ENCODE data around the gene SIX5. TPM values are rescaled to one million over a fixed set of nuclear protein-coding genes. Genes with fewer than 3 reads are reported as not detected.

SIX5 gene
- total and polyA plus RNA-seq, 9 of the 15 experiments (the other 6 are each of a cell fraction or from before 2014, with no cell fraction given) = 1.4 to 17.2 (median 7.4) TPM; not detected in 2

- TF ChIP-seq ZNF778 (CRISPR knock-in tag; IDR thresholded peaks at IDR 0.05) = no peak
These were observed 25.6 kb upstream of the SIX5 start (continued) for GRCh38 chr19:45794627-45795026.

- CTCF ChIA-PET (ENCODE audit: low intra/inter-chr PET ratio) = no interaction called here
These were observed 24.8 kb upstream of the SIX5 start for GRCh38 chr19:45793876-45794275.

GRCh38 chr19:45793178-45793564, 24.1 kb upstream of the SIX5 start:
- no peaks in the 10 kb centered on the region for H3K27me3 ChIP-seq (ENCODE audit: control insufficient read depth in 2 of 2, insufficient read depth in 2 of 2, low read length in 2 of 2)
- H3K9me1 ChIP-seq (ENCODE audit: control insufficient read depth, insufficient read depth, low read length) = peaks cover 4% of the 10 kb centered on the region
- peaks cover 3% of the 10 kb centered on the region for H4K20me1 ChIP-seq (replicated peaks; ENCODE audit: control insufficient read depth, insufficient read depth, low read length)
- H3K4me1 ChIP-seq (replicated peaks in 1 of 2; ENCODE audit: control insufficient read depth in 2 of 2, insufficient read depth in 2 of 2, low read length in 2 of 2) = peaks cover 19 to 27% of the 10 kb centered on the region in 2 experiments
- peaks cover 28% of the 10 kb centered on the region; the same call in 2 of the 3 replicates for H3K36me3 ChIP-seq (ENCODE audit: control insufficient read depth, insufficient read depth, low read length)
- H3K4me2 ChIP-seq (ENCODE audit: insufficient read depth, low read length) = peak overlapping the region; percentile 49; the same call in 1 of the 2 replicates
- in situ Hi-C loops (cut with MboI) = no loop called here
- H3K9me3 ChIP-seq (replicated peaks; ENCODE audit: control insufficient read depth, insufficient read depth, low read depth, low read length) = no peaks in the 10 kb centered on the region
- H3K9ac ChIP-seq (ENCODE audit: insufficient read depth in 1 of 2, low read depth in 2 of 2, low read length in 2 of 2) = no peak overlapping the region; a peak in 1 of 4 replicates
- intact Hi-C loops (cut with micrococcal nuclease) = no loop called here
- BruUV-seq (replicated peaks) = no TSS peak
- ChIA-PET POLR2A (interaction anchor here (0.6 to 1.8 kb wide), 8 partner anchors 11 to 1367 kb away, joined by 3 to 9 read pairs (median 4); partner anchors contain the start of gene DMPK), CTCF (ENCODE audit: low intra/inter-chr PET ratio) (no interaction called here)
- no peak for ATAC-seq
- H3K27ac ChIP-seq (ENCODE audit: extremely low read depth, low read depth, low read length) = no peak overlapping the region; the same call in 2 of the 3 replicates
- 4% methylated on average over 3 of the region's 3 CpGs for WGBS (ENCODE audit: insufficient coverage, low coverage, missing lambda C conversion rate)
- DNase-seq (ENCODE audit: extremely low read depth in 1 of 4, low spot score in 3 of 4) = no peak
- FAIRE-seq = no peak
- H3K4me3 ChIP-seq = peak overlapping the region; percentile 95
- H3K79me2 ChIP-seq (ENCODE audit: control insufficient read depth, insufficient read depth, low read length) = peaks cover 19% of the 10 kb centered on the region
- peak overlapping the region; percentile 62 for H2AFZ ChIP-seq (ENCODE audit: low read depth, low read length)
- TF ChIP-seq ZSCAN29 (IDR thresholded peaks at IDR 0.05) (no peak), DPF2 (IDR thresholded peaks at IDR 0.05) (0 out of 2 replicates have a peak, but pooled peaks have one; percentile 25), MCM3 (IDR thresholded peaks at IDR 0.05) (no peak), NCOA2 (IDR thresholded peaks at IDR 0.05; ENCODE audit: partially characterized antibody in 2 of 2) (no peak), SLC30A9 (CRISPR knock-in tag; IDR thresholded peaks at IDR 0.05) (no peak), DNMT1 (IDR thresholded peaks at IDR 0.05) (0 out of 2 replicates have a peak, but pooled peaks have one; percentile 79), RFX5 (IDR thresholded peaks at IDR 0.05; ENCODE audit: low read depth, low read length) (no peak), HNRNPL (IDR thresholded peaks at IDR 0.05; ENCODE audit: low read depth, low read length) (no peak), LARP7 (IDR thresholded peaks at IDR 0.05) (peak; percentile 56; the same call in 1 of the 2 replicates), ARNT (IDR thresholded peaks at IDR 0.05) (0 out of 4 replicates have a peak, but pooled peaks of 1 of the 2 experiments have one; percentile 35), NBN (IDR thresholded peaks at IDR 0.05; ENCODE audit: low read depth) (peak; percentile 35; the same call in 1 of the 2 replicates), CBX5 (IDR thresholded peaks at IDR 0.05; ENCODE audit: borderline replicate concordance, low read depth) (no peak)

More at GRCh38 chr19:45793876-45794275, 24.8 kb upstream of the SIX5 start:
- no peaks in the 10 kb centered on the region for H3K27me3 ChIP-seq (ENCODE audit: control insufficient read depth in 2 of 2, insufficient read depth in 2 of 2, low read length in 2 of 2)
- peaks cover 19% of the 10 kb centered on the region for H3K79me2 ChIP-seq (ENCODE audit: control insufficient read depth, insufficient read depth, low read length)
- H3K9ac ChIP-seq (ENCODE audit: insufficient read depth in 1 of 2, low read depth in 2 of 2, low read length in 2 of 2) = 0 out of 4 replicates have a peak overlapping the region, but pooled peaks of 1 of the 2 experiments have one; percentile 3
- BruUV-seq (replicated peaks) = no TSS peak
- H3K9me3 ChIP-seq (replicated peaks; ENCODE audit: control insufficient read depth, insufficient read depth, low read depth, low read length) = no peaks in the 10 kb centered on the region
- no peak overlapping the region; the same call in 2 of the 3 replicates for H3K27ac ChIP-seq (ENCODE audit: extremely low read depth, low read depth, low read length)
- intact Hi-C loops (cut with micrococcal nuclease) (no loop called here), in situ Hi-C loops (cut with MboI) (no loop called here)
- peaks cover 21% of the 10 kb centered on the region; the same call in 2 of the 3 replicates for H3K36me3 ChIP-seq (ENCODE audit: control insufficient read depth, insufficient read depth, low read length)
- no peak for TF ChIP-seq ZNF133 (CRISPR knock-in tag; IDR thresholded peaks at IDR 0.05)
- no peak for TF ChIP-seq GATAD2A (IDR thresholded peaks at IDR 0.05)
- H2AFZ ChIP-seq (ENCODE audit: low read depth, low read length) = peak overlapping the region; percentile 62
- 19% methylated on average over 6 of the region's 6 CpGs for WGBS (ENCODE audit: insufficient coverage, low coverage, missing lambda C conversion rate)
- FAIRE-seq = no peak
- H3K4me1 ChIP-seq (replicated peaks in 1 of 2; ENCODE audit: control insufficient read depth in 2 of 2, insufficient read depth in 2 of 2, low read length in 2 of 2) = peaks cover 20 to 27% of the 10 kb centered on the region in 2 experiments
- no peak overlapping the region for H3K4me3 ChIP-seq
- no peak for DNase-seq (ENCODE audit: extremely low read depth in 1 of 4, low spot score in 3 of 4)
- H3K4me2 ChIP-seq (ENCODE audit: insufficient read depth, low read length) = no peak overlapping the region; the same call in 1 of the 2 replicates
- POLR2A ChIA-PET = interaction anchor here (0.7 to 1.2 kb wide), 2 partner anchors 15 to 153 kb away, joined by 4 to 6 read pairs; no protein-coding TSS in a partner anchor
- peaks cover 3% of the 10 kb centered on the region for H4K20me1 ChIP-seq (replicated peaks; ENCODE audit: control insufficient read depth, insufficient read depth, low read length)
- ATAC-seq = no peak
- H3K9me1 ChIP-seq (ENCODE audit: control insufficient read depth, insufficient read depth, low read length) = peaks cover 4% of the 10 kb centered on the region
